ENCODE results near the gene EPHA6.
"Not testable (repeated sequence)": the region's sequence is repeated elsewhere in the genome, so short reads cannot be mapped to it uniquely, and the experiment has no call there.

Gene EPHA6

DNA sequence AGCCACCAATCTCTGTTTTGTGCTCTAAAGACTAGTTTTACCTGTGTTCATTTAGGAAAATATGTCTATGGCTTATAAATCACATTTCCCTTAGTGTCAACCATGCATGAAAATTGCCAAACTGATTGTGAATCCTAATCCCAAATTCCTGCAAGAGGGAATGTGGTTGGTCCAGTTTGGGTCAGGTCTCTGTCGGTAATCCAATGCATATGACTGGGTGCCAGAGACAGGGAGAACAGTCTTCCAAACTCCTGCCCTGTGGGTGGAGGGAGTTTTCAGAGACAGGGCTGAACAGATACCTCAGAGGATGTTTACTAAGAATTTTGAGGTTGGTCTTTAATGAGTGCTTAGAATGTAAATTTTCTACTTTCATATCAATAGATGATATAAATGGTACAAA is 649.6 kb downstream of the EPHA6 start:
- no peak for DNase-seq (ENCODE audit: extremely low read depth, low read depth)
- TF ChIP-seq, protein P1, sequence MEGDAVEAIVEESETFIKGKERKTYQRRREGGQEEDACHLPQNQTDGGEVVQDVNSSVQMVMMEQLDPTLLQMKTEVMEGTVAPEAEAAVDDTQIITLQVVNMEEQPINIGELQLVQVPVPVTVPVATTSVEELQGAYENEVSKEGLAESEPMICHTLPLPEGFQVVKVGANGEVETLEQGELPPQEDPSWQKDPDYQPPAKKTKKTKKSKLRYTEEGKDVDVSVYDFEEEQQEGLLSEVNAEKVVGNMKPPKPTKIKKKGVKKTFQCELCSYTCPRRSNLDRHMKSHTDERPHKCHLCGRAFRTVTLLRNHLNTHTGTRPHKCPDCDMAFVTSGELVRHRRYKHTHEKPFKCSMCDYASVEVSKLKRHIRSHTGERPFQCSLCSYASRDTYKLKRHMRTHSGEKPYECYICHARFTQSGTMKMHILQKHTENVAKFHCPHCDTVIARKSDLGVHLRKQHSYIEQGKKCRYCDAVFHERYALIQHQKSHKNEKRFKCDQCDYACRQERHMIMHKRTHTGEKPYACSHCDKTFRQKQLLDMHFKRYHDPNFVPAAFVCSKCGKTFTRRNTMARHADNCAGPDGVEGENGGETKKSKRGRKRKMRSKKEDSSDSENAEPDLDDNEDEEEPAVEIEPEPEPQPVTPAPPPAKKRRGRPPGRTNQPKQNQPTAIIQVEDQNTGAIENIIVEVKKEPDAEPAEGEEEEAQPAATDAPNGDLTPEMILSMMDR (IDR thresholded peaks at IDR 0.05; ENCODE audit: low read depth, low read length) = no peak

DNA sequence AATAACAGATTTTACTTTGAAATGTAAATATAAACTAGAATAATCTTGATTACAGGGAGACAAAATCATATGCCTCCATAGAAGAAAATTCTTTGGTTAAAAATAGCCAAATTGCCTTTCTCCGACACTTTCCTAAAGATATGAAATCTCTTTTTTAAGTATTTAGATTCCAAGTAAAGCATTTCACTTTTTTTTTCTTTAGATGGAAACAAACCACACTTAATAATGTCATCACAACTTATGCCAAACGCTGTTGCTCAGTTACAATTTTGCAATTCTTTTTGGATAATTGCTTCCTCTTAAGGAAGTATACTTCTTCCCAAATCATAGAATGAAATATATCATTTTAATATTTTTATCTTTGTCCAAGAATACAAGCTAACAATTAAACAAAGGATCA is 656.1 kb downstream of the EPHA6 start:
- TF ChIP-seq, protein P1 (IDR thresholded peaks at IDR 0.05; ENCODE audit: low read depth, low read length) = no peak
- DNase-seq (ENCODE audit: extremely low read depth, low read depth) = no peak

DNA sequence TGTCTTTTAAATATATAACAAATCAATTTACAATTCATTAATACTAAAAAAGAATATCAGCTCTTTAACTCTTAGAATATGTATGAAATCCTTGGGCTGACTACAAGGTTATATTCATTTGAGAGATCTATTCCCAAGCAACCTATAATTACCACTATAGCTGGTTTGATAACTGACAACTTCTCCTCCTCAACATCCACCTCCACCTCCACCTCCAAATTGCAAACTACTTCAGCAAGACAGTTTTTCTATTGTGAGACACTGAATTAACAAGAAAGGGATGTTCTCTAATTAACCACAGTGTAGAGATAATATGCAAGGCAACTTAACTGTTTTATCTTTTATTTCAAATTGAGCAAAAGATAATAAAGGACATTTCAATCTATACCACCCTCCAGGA is 665.3 kb downstream of the EPHA6 start:
- TF ChIP-seq, protein P1 (IDR thresholded peaks at IDR 0.05; ENCODE audit: low read depth, low read length) = no peak
- no peak for DNase-seq (ENCODE audit: extremely low read depth, low read depth)

DNA sequence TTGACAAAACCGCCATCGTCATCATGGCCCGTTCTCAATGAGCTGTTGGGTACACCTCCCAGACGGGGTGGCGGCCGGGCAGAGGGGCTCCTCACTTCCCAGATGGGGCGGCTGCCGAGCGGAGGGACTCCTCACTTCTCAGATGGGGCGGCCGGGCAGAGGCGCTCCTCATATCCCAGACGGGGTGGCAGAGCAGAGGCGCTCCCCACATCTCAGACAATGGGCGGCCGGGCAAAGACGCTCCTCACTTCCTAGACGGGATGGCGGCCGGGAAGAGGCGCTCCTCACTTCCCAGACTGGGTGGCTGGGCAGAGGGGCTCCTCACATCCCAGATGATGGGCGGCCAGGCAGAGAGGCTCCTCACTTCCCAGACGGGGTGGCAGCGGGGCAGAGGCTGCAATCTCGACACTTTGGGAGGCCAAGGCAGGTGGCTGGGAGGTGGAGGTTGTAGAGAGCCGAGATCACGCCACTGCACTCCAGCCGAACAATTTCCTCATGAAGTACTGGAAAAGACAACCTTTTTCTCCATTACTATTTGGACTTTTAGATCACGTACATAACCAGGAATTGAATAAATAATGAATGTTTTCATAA is 666.4 kb downstream of the EPHA6 start:
- not testable (repeated sequence) for DNase-seq (ENCODE audit: extremely low read depth, low read depth)

DNA sequence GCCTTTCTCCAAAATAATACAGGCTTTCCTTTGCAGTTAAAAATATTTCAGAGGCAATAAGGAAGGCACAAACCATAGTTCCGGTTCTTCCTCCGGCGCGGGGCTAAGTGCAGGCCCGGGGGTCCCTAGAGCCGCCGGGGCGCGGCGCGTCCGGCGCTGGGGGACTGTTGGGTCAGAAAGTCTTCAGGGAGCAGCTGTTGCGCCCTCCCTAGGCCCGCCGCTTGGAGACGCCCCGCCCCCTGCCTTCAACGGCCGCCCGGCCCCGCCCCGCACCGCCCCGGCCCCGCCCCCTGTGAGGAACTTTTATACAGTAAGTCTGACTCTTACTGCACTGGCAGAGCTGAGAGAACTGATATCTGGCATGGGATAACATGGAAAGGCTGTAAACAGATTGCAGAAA is 667.0 kb downstream of the EPHA6 start:
- DNase-seq (ENCODE audit: extremely low read depth, low read depth) = no peak
- TF ChIP-seq, protein P1 (IDR thresholded peaks at IDR 0.05; ENCODE audit: low read depth, low read length) = no peak

DNA sequence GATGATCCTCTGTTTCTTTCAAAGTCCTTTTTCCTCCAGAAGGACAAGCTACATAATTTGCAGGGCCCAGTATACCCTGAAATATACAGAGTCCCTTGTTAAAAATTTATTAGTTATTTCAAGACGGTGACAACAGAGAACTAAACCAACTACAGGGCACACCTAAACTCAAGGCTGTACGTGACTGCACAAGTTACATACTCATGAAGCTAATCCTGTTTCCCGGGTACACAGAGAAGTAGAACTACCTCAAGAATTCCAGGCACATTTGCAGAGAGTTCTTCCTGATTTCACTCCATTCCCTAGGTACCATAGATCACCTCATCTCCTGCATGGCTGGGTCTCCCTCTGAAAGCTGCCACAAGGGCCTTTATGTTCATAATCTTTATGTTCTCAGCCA is 670.8 kb downstream of the EPHA6 start:
- no peak for DNase-seq (ENCODE audit: extremely low read depth, low read depth)
- TF ChIP-seq, protein P1 (IDR thresholded peaks at IDR 0.05; ENCODE audit: low read depth, low read length) = no peak

DNA sequence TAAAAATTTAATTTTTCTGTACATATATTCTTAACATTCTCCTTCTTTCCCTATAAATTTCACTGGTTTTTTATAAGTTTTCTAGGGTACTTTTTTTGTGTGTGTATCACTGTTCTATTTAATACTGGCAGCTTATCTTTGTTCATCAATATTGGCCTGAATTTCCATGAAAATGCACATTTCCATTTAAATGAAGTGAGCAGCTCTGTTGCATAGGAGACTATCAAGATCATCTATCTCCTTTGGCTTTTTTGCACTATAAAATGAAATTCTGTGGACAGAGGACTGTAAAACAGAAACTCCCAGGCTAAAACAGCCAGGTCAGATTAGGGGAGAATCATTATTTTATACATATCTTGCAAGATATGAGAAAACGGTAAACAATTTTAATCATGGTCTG is 673.2 kb downstream of the EPHA6 start:
- TF ChIP-seq, protein P1 (IDR thresholded peaks at IDR 0.05; ENCODE audit: low read depth, low read length) = no peak
- DNase-seq (ENCODE audit: extremely low read depth, low read depth) = no peak

DNA sequence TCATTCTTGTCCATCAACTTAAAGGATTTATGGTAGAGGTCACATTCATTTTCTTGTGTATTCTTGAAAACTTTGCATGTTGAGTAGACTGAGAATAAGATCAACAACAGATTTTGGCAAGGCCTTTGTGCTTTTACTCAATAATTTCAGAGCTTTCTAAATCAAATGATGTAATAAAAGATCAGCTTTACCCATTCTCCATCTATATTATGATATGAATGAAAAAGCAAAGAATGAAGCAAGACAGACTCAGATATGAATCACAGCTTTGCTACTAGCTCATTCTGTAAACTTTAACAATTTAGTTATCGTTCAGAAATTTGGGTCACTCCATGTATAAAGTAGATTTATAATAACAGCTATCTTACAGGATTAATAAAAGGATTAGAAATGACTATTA is 674.3 kb downstream of the EPHA6 start:
- TF ChIP-seq, protein P1 (IDR thresholded peaks at IDR 0.05; ENCODE audit: low read depth, low read length) = no peak
- DNase-seq (ENCODE audit: extremely low read depth, low read depth) = no peak
